Loucy (cell line): Measurements from ENCODE around the gene PAX2.

ENCODE experiments used
- EZH2phosphoT487 ChIP-seq: fragments of 200-600 bp; IDR thresholded peaks from 2 replicates; pipeline ENCODE4 v1.6.1; 2018; ENCODE audit warnings: antibody characterized with exemption, mild to moderate bottlenecking, moderate library complexity, borderline replicate concordance
- TF ChIP-seq, protein P1 (sequence below): fragments of 200-600 bp; sonication (generic); conservative IDR thresholded peaks from 2 replicates; pipeline ENCODE4 v1.5.1; 2014; ENCODE audit warnings: mild to moderate bottlenecking, antibody characterized with exemption, low read length

DNA sequence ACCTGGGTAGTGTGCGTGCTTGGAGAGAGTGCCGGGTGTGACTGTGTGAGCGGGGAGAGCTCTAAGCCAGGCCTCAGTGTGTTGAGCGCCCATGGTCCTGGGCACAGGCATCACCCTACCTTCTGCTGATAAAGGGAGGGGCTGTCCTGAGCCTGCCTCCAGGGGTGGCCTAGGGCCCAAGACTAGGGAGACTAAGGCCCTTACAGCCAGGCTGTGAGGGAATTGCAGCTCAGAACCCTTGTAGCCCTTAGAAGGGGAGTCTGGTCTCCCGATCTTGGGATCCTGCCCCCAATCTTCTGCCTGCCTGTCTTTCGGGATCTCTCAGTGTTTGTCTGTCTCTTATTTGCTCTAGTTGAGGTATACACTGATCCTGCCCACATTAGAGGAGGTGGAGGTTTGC lies 41.2 kb downstream of the PAX2 start:
- TF ChIP-seq, protein P1, sequence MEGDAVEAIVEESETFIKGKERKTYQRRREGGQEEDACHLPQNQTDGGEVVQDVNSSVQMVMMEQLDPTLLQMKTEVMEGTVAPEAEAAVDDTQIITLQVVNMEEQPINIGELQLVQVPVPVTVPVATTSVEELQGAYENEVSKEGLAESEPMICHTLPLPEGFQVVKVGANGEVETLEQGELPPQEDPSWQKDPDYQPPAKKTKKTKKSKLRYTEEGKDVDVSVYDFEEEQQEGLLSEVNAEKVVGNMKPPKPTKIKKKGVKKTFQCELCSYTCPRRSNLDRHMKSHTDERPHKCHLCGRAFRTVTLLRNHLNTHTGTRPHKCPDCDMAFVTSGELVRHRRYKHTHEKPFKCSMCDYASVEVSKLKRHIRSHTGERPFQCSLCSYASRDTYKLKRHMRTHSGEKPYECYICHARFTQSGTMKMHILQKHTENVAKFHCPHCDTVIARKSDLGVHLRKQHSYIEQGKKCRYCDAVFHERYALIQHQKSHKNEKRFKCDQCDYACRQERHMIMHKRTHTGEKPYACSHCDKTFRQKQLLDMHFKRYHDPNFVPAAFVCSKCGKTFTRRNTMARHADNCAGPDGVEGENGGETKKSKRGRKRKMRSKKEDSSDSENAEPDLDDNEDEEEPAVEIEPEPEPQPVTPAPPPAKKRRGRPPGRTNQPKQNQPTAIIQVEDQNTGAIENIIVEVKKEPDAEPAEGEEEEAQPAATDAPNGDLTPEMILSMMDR = no peak
- TF ChIP-seq EZH2phosphoT487 = no peak
